Natural killer cell (primary cell): ENCODE data around the gene AGTRAP. TPM values are rescaled to one million over a fixed set of nuclear protein-coding genes. Genes with fewer than 3 reads are reported as not detected.
A peak's percentile ranks its signal among the peaks of the same experiment; 100 is the strongest.

Experiments used
- ATAC-seq, 3 donors: fragments of 150-1000 bp in 2 of 3; fragments of 200-7000 bp in 1 of 3; cut with Tn5 transposase; 1 replicate in 1 of 3; 2 replicates in 2 of 3; pipeline ENCODE4 v1.10.0; 2021; ENCODE audit warnings: mild to moderate bottlenecking in 2 of 3, moderate library complexity in 2 of 3
- DNase-seq, 2 donors: peaks; one replicate each; pipeline versions ENCODE4 v3.0.0 to v3.0.0-alpha.2; 2013 to 2021; ENCODE audit warnings: mixed read lengths in 1 of 2
- H3K27ac ChIP-seq: one replicate; pipeline ENCODE4 v1.5.1; 2013; ENCODE audit warnings: mild to moderate bottlenecking, low read length
- H3K27me3 ChIP-seq: one replicate; pipeline ENCODE4 v1.6.1; 2013; ENCODE audit warnings: low read length; ENCODE audit not compliant: control insufficient read depth, insufficient read depth
- H3K36me3 ChIP-seq: one replicate; pipeline ENCODE4 v1.6.1; 2013; ENCODE audit warnings: low read length; ENCODE audit not compliant: control insufficient read depth, insufficient read depth
- H3K4me1 ChIP-seq: one replicate; pipeline ENCODE4 v1.6.1; 2013; ENCODE audit warnings: low read length; ENCODE audit not compliant: control insufficient read depth, insufficient read depth
- H3K4me3 ChIP-seq: one replicate; pipeline ENCODE4 v1.5.1; 2013; ENCODE audit warnings: low read length
- H3K9me3 ChIP-seq: one replicate; pipeline ENCODE4 v1.6.1; 2013; ENCODE audit warnings: low read length; ENCODE audit not compliant: control insufficient read depth, insufficient read depth
- H3K27ac Mint-ChIP-seq, 2 donors: one replicate each; pipeline ENCODE4 v1.8.0; 2022; ENCODE audit warnings: mild to moderate bottlenecking in 2 of 2, mixed read lengths in 2 of 2, moderate library complexity in 1 of 2
- H3K27me3 Mint-ChIP-seq, 2 donors: one replicate each; pipeline ENCODE4 v1.8.0; 2022; ENCODE audit warnings: low read depth in 2 of 2, mixed read lengths in 2 of 2
- H3K36me3 Mint-ChIP-seq: one replicate; pipeline ENCODE4 v1.8.0; 2022; ENCODE audit warnings: mixed read lengths
- H3K4me1 Mint-ChIP-seq, 2 donors: one replicate each; pipeline ENCODE4 v1.8.0; 2022; ENCODE audit warnings: mixed read lengths in 2 of 2
- H3K4me3 Mint-ChIP-seq: one replicate; pipeline ENCODE4 v1.8.0; 2022; ENCODE audit warnings: mild to moderate bottlenecking, moderate library complexity, mixed read lengths
- H3K9me3 Mint-ChIP-seq, 2 donors: one replicate each; pipeline ENCODE4 v1.8.0; 2022; ENCODE audit warnings: mixed read lengths in 2 of 2
- WGBS: methylation state at CpG from one replicate; pipeline ENCODE4 v1.1.7; 2013; ENCODE audit warnings: missing lambda C conversion rate; ENCODE audit not compliant: insufficient coverage; 5-methylcytosine and 5-hydroxymethylcytosine counted together
- intact Hi-C: fragments of 100-400 bp; cut with micrococcal nuclease; formaldehyde crosslinking; loops from one replicate; pipeline ENCODE4 v1.14.2; 2022
- total RNA-seq, 4 donors: library from RNA; stranded (reverse); fragments of 120-200 nt in 1 of 4; gene quantifications; one replicate each; pipeline versions ENCODE4 v1.2.3 to v1.2.4, GENCODE V29; 2013 to 2022
- TF ChIP-seq, protein P1 (sequence below): fragments of 200-600 bp; IDR thresholded peaks from one replicate; pipeline ENCODE4 v1.8.0; 2022; ENCODE audit warnings: antibody characterized with exemption

Gene AGTRAP
- total RNA-seq, 3 donors from 2014 or later (not counting 1 experiment from before 2014, with no cell fraction given) = 94.6 to 122 (median 104) TPM

DNA sequence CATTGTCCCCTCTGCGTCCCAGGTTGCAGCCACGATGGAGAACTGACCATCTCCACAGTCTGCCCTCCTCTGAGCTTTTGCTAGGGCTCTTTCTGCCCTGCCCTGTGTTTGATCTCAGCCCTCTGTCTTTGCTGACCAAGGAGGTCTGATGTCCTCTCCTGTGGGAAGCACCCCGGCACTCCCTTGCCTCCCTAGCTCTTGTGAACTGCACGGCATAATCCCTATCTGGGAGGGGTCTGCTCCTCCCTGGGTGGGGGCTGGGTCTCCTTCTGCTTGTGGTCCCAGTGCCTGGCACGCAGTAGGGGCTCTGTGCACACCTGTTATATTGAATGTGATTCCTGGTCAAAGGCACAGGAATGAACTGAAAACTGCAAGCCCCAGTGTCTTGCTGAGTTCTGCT is 42.0 kb upstream of the AGTRAP start:
- H3K4me1 Mint-ChIP-seq = peaks cover 38 to 46% of the 10 kb centered on the region in 2 donors
- Histone ChIP-seq H3K27me3 (peaks cover 16% of the 10 kb centered on the region), H3K9me3 (no peaks in the 10 kb centered on the region), H3K4me1 (peaks cover 41% of the 10 kb centered on the region), H3K36me3 (no peaks in the 10 kb centered on the region), H3K27ac (peak overlapping the region; percentile 59), H3K4me3 (no peak overlapping the region)
- H3K4me3 Mint-ChIP-seq = peak overlapping the region; percentile 87
- DNase-seq = no peak
- TF ChIP-seq, protein P1, sequence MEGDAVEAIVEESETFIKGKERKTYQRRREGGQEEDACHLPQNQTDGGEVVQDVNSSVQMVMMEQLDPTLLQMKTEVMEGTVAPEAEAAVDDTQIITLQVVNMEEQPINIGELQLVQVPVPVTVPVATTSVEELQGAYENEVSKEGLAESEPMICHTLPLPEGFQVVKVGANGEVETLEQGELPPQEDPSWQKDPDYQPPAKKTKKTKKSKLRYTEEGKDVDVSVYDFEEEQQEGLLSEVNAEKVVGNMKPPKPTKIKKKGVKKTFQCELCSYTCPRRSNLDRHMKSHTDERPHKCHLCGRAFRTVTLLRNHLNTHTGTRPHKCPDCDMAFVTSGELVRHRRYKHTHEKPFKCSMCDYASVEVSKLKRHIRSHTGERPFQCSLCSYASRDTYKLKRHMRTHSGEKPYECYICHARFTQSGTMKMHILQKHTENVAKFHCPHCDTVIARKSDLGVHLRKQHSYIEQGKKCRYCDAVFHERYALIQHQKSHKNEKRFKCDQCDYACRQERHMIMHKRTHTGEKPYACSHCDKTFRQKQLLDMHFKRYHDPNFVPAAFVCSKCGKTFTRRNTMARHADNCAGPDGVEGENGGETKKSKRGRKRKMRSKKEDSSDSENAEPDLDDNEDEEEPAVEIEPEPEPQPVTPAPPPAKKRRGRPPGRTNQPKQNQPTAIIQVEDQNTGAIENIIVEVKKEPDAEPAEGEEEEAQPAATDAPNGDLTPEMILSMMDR = no peak
- H3K27ac Mint-ChIP-seq = peak overlapping the region; percentile 79 to 85
- intact Hi-C loops = loop anchor here (1.0 to 2.0 kb wide), 4 partner anchors 14 to 36 kb away; partner anchors contain the start of gene FBXO6
- no peak for ATAC-seq
- H3K36me3 Mint-ChIP-seq = no peaks in the 10 kb centered on the region
- peaks cover 0 to 22% of the 10 kb centered on the region in 2 donors for H3K27me3 Mint-ChIP-seq
- WGBS = 81% methylated on average over 5 of the region's 5 CpGs
- no peaks in the 10 kb centered on the region for H3K9me3 Mint-ChIP-seq

DNA sequence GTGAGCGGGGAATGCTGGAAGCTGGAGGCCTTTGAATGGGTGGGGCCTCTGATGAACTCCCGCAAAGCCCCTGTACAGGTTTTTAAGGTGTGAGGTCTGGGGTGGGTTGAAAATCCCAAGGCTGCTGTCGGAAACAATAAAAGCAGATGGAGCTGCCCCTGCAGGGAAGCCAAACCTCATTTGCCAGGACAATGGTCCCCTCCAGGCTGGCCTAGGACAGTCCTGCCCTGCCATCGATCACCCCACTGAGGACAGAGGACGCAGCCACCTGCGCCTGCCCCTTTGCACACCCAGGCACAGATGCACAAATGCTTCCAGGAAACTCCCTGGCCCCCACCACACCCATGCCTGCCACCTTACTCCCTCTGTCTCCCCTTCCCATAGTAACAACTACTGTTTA is 40.1 kb upstream of the AGTRAP start:
- H3K4me1 Mint-ChIP-seq = peaks cover 26 to 33% of the 10 kb centered on the region in 2 donors
- Histone ChIP-seq H3K4me3 (no peak overlapping the region), H3K9me3 (no peaks in the 10 kb centered on the region), H3K4me1 (peaks cover 34% of the 10 kb centered on the region), H3K36me3 (no peaks in the 10 kb centered on the region), H3K27ac (no peak overlapping the region), H3K27me3 (peaks cover 15% of the 10 kb centered on the region)
- ATAC-seq (no peak), DNase-seq (no peak)
- H3K4me3 Mint-ChIP-seq = no peak overlapping the region
- 90% methylated on average over 6 of the region's 6 CpGs for WGBS
- H3K36me3 Mint-ChIP-seq = no peaks in the 10 kb centered on the region
- intact Hi-C loops = no loop called here
- peaks cover 0 to 10% of the 10 kb centered on the region in 2 donors for H3K27me3 Mint-ChIP-seq
- TF ChIP-seq, protein P1 = no peak
- no peaks in the 10 kb centered on the region for H3K9me3 Mint-ChIP-seq
- peak overlapping the region in 1 of 2 donors; percentile 33 for H3K27ac Mint-ChIP-seq

DNA sequence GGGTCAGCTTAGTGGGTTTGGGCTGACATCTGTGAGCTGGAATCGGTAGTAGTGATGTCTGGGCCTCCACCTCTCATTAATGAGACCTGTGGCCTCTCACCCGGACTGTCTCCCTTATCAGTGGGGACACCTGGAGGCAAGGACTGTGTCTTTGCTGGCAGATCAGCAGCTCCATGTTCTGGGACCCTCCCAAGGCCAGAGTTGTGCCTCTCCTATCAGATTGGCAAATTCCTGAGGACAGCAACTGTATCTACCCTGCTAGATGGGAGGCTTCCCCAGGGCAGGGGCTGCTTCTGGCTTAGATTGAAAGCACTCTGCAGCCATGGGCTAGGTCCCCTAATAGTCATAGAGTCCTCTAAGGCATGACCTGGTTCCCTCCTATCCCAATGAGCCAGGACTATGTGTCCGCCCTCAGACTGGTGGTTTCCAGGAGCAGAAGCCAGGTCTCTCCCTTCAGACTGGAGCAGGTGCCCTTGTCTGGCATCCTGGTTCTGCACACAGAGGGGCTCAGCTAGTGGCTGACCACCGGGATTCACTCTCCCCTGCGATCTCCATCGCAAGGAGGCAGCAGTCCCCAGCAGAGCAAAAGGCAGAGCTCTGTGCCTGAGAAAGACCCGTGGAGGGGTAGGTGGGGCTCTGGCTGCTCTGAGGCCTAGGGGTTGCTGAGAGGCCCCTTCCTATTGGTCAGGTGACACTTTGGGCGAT is 38.6 kb upstream of the AGTRAP start:
- Mint-ChIP-seq H3K27ac (peak overlapping the region in 1 of 2 donors; percentile 4), H3K4me3 (no peak overlapping the region), H3K27me3 (peaks cover 0 to 6% of the 10 kb centered on the region in 2 donors), H3K4me1 (peaks cover 20 to 25% of the 10 kb centered on the region in 2 donors), H3K36me3 (no peaks in the 10 kb centered on the region), H3K9me3 (no peaks in the 10 kb centered on the region)
- intact Hi-C loops = no loop called here
- DNase-seq (no peak), ATAC-seq (no peak)
- 82% methylated on average over 8 of the region's 8 CpGs for WGBS
- peaks cover 10% of the 10 kb centered on the region for H3K27me3 ChIP-seq
- H3K4me1 ChIP-seq = peaks cover 26% of the 10 kb centered on the region
- H3K9me3 ChIP-seq = no peaks in the 10 kb centered on the region
- H3K36me3 ChIP-seq = no peaks in the 10 kb centered on the region
- TF ChIP-seq, protein P1 = no peak
- H3K27ac ChIP-seq = no peak overlapping the region
- H3K4me3 ChIP-seq = no peak overlapping the region

DNA sequence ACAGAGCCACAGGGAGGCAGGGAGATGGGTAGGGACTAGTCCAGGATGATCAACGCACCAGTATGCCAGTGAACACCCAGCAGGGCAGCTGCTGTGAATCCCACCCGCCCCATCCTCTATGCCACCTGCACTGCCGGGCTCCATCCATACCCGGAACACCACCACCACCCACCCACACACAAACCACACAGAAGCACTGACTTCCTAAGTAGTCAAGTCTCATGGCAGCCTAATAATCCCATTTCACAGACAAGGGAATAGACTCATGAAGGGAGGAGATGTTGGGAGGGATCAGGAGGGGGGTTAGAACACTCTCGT is 38.1 kb upstream of the AGTRAP start:
- no peak for ATAC-seq
- peaks cover 9% of the 10 kb centered on the region for H3K27me3 ChIP-seq
- 77% methylated on average over 5 of the region's 5 CpGs for WGBS
- H3K4me3 ChIP-seq = no peak overlapping the region
- peaks cover 20% of the 10 kb centered on the region for H3K4me1 ChIP-seq
- peaks cover 0 to 3% of the 10 kb centered on the region in 2 donors for H3K27me3 Mint-ChIP-seq
- no peaks in the 10 kb centered on the region for H3K36me3 ChIP-seq
- H3K27ac ChIP-seq = no peak overlapping the region
- intact Hi-C loops = no loop called here
- TF ChIP-seq, protein P1 = no peak
- peaks cover 15 to 20% of the 10 kb centered on the region in 2 donors for H3K4me1 Mint-ChIP-seq
- no peak for DNase-seq
- no peak overlapping the region for H3K27ac Mint-ChIP-seq
- H3K36me3 Mint-ChIP-seq = no peaks in the 10 kb centered on the region
- no peak overlapping the region for H3K4me3 Mint-ChIP-seq
- H3K9me3 Mint-ChIP-seq = no peaks in the 10 kb centered on the region
- H3K9me3 ChIP-seq = no peaks in the 10 kb centered on the region
